NCI-H69 (cell line): ENCODE measurements around the gene DEAF1.
A peak's percentile ranks its signal among the peaks of the same experiment; 100 is the strongest.
"Not testable (repeated sequence)": the region's sequence is repeated elsewhere in the genome, so short reads cannot be mapped to it uniquely, and the experiment has no call there.

Experiments used
- DNase-seq: peaks from one replicate; lab custom pipeline; 2025; lab: John Stamatoyannopoulos, UW

The DEAF1 gene

DNA sequence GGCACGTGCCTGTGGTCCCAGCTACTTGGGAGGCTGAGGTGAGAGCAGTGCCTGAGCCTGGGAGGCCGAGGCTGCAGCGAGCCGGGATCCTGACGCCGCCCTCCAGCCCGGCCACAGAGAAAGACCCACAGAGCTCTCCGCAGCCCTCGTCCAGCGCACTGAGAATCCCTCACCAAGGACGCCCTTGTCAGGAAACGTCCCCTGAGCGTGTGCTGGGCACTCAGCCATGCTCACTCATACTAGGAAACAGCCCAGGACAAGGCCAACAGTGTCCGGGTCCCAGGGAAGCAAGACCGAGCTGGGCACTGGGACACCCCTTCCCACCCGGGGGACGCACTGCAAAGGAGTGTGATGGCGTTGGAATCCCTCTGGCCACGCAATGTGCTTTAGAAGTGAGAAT, 14.5 kb downstream of the DEAF1 start:
- DNase-seq = no peak

DNA sequence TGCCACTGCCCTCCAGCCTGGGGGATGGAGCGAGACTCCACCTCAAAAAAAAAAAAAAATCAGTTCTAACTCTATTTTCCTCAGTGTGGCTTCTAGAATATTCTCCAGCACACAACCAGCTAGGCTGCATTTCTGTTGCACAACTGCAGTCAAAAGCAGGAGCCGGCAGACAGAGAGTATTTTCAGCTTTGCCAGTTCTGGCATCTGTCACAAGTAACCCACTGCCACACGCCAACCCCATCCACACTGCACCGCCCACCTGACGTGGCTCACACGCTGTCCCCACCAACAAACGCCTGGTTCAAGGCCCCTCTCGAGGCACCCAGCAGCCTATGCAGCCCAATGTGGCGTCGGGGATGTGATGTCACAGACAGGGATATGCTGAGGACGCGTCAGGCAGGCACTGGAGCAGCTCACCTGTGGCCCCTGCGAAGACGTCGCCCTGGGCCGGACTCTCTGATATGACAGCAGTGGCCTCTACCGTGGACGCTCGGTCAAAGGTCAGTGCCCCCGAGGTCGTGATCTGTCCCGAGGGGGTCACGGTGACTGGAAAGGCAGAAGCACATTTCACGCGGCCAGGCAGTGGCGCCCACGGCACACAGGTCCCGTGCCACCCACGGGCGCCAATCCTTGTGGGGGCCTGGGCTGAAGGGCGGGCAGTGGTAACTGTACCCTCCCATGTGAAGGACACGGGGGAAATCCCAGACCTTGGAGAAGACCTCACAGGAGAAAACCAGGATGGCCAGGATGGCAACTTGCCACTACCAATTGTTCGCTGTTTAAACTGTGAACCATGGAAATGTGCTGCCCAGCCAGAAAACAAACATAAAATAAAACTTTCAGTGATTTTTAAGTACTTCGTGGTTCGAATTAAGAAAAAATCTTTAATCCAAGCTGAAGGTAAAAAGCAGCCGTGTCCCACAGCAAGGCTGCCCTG, 15.5 kb downstream of the DEAF1 start:
- DNase-seq = no peak

- no peak for DNase-seq
Observed at GRCh38 chr11:678297-678696, 16.7 kb downstream of the DEAF1 start.

DNA sequence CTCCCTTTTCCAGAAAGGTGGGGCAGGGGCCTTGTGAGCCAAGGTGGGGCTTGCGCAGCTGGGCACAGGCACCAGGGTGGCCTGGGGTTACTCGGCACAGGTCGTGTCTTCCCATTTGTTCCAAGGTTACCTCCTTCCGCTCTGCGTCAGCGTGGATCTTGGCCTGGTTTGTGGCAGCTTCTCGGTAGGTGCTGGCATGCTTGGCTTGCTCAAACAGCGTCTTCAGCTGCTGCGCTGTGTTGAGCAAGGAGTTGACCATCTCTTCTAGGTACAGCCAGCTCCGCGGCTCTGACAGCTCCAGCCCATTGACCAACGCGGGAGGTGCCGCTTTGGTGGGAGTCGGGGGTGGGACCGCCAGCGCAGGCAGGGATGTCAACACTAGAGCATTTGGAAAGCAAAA, 20.6 kb downstream of the DEAF1 start:
- no peak for DNase-seq

- DNase-seq = no peak
Observed at GRCh38 chr11:673866-674265, 21.2 kb downstream of the DEAF1 start.

DNA sequence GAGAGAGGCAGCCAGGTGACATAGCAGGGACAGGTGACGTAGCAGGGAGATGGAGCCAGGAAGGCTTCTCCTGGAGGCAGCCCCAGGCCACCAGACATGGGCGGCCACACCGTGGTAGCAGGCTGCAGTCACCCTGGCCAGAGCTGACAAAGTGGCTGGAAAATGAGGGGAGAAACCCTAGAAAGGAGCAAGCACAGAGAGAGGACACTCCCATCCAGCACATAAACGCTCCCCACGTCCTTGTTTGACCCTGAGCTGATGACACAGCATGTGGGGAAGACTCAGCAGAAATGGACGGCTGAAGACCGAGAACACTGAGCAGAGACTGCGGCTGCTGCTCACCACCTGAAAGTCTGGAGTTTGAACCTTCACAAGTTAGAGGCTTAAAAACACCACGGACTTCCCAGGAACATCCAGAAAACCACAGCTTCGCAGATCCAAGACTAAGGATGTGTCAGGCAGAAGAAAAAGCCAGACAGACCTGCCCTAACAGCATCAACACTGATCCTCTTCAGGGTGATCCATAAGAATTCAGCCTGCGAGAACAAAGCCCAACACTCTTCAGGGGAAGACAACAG, 29.2 kb downstream of the DEAF1 start:
- no peak for DNase-seq

DNA sequence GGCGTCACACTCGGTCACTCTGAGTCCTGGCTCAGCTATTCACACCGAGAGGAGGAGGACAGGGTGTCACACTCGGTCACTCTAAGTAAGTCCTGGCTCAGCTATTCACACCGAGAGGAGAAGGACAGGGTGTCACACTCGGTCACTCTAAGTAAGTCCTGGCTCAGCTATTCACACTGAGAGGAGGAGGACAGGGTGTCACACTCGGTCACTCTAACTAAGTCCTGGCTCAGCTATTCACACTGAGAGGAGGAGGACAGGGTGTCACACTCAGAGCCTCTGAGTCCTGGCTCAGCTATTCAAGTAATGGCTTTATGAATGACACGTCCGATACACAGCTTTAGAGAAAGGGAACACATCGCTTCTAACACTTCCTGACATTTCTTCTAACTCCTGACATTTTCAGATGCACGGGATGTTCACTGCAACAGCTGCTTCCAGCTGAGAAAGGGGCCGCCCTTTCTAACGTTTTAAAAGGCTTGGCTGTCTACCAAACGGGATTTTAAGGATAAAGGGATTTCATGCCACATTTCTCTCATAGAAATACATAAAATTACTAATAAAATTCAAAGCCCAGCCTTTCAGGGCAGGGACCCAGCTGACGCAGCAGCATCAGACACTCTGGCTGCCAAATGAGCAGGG, 29.8 kb downstream of the DEAF1 start:
- DNase-seq = no peak

DNA sequence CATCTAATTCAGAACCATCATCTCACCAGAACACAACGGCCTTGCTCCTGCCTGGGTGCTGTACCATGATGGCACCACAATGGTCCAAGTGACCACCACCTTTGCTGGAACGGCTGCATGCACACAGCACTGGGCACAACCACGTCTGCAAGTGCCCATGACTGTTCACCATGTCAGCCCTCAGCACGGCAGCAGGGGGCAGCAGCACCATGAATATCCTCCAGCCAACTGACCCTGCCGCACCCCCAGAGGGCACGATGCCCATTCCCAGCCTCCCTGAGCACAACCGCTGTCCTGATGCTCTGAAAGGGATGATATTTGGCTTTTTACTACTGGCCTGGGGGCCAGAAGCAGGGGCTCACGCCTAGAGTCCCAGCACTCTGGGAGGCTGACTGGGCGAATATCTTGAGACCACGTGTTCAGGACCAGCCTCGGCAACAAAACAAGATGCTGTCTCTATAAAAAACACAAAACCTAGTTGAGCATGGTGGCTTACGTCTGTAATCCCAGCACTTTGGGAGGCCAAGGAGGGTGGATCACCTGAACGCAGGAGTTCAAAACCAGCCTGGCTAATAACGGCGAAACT, 32.2 kb downstream of the DEAF1 start:
- DNase-seq = peak; percentile 44

GRCh38 chr11:660681-661444, 34.2 kb downstream of the DEAF1 start:
- DNase-seq = no peak

DNA sequence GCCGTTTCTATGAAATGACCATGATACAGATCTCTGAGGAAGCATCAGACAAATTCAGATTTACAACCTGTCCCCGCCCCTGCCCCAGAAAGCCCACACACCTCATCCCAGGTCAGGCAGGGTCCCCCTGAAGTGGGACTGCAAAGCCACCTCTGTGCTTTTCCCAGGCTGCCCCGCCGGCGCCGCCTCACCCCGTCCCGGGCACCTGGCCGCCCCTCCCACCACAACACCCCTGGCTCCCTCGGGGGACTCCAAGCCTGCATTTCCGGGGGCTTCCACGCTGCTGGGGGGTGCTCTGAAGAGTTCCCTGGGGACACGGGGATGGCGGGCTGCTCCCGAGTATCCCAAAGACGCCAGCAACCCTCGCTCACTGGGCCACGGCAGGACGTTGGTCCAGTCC, 34.7 kb downstream of the DEAF1 start:
- DNase-seq = no peak

- no peak for DNase-seq
Observed at GRCh38 chr11:659532-660085, 35.4 kb downstream of the DEAF1 start.

DNA sequence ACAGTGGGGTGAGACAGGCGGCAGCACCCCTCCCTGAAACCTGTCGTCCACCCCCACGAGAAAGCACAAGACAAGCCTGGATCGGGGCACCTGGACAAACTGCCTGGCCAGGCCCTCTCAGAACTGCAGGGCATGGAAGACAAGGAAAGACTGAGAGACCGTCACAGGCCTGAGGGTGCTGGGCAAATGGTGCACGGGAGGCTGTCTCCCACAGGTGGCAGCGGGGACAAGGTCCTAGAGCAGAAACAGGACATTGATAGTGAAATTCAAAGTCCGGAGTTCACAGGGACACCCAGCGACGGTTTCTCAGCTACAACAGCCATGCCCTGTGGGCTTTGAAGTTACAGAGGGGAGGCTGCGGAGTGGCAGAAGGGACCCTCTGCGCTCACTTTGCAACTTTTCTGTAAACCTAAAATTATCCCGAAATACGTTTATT, 37.3 kb downstream of the DEAF1 start:
- DNase-seq = no peak

DNA sequence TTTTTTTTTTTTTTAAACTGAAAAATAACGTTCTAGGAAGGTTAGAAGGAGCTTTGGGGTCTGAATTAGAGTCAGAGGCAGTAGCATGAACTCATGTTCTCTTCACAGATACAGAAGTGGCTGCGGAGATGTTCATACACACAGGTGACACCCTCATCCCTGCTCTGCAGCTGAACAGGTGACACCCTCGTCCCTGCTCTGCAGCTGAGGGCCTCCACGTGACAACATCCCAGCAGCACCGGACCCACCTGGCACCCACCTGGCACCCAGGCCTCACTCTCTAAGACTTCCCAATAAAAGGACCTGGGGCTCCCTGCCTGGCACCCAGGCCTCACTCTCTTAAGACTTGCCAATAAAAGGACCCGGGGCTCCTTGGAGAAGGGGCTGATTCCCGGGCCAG, 38.2 kb downstream of the DEAF1 start:
- DNase-seq = no peak

GRCh38 chr11:656426-656825, 38.6 kb downstream of the DEAF1 start:
- no peak for DNase-seq

GRCh38 chr11:655036-655726, 39.8 kb downstream of the DEAF1 start:
- DNase-seq = no peak

- DNase-seq = not testable (repeated sequence)
Observed at GRCh38 chr11:654444-654843, 40.6 kb downstream of the DEAF1 start.

DNA sequence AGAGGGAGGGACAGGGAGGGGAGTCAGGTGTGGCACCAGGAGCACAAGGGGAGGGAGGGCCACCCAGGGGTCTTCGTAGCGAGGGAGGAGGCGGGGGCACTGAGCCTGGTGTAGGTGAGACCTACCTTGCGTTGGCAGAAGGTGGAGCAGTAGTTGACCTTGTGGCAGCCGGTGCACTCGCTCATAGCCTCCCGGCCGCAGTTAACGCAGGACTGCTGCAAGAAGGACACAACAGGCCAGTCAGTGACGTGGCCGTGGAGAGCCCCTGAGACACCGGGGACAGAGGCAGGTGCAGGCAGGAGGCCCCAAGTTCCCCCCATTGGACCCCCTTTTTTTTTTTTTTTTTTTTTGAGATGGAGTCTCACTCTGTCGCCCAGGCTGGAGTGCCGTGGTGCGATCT, 41.2 kb downstream of the DEAF1 start:
- no peak for DNase-seq

DNA sequence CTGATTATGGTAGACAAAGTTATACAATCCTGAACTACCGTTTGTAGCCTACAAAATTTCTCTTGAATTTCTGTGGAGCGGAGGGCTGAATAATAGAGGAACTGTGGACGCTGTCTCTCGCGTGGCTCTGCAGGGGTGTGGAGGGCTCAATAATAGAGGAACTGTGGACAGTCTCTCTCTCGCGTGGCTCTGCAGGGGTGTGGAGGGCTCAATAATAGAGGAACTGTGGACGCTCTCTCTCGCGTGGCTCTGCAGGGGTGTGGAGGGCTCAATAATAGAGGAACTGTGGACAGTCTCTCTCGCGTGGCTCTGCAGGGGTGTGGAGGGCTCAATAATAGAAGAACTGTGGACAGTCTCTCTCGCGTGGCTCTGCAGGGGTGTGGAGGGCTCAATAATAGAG, 41.9 kb downstream of the DEAF1 start:
- DNase-seq = not testable (repeated sequence)

DNA sequence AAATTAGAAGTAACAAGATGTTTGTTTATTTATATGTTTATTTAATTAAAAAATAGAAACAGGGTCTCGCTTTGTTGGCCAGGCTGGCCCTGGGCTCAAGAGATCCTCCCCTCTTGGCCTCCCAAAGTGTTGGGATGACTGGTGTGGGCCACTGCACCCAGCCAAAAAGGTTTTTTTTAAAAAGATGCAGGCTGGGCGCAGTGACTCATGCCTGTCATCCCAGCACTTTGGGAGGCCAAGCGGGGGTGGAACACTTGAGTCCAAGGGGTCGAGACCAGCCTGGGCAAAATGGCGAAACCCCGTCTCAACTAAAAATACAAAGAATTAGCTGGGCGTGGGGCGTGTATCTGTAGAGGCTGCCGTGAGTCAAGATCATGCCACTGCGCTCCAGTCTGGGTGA, 44.5 kb downstream of the DEAF1 start:
- DNase-seq = no peak

DNA sequence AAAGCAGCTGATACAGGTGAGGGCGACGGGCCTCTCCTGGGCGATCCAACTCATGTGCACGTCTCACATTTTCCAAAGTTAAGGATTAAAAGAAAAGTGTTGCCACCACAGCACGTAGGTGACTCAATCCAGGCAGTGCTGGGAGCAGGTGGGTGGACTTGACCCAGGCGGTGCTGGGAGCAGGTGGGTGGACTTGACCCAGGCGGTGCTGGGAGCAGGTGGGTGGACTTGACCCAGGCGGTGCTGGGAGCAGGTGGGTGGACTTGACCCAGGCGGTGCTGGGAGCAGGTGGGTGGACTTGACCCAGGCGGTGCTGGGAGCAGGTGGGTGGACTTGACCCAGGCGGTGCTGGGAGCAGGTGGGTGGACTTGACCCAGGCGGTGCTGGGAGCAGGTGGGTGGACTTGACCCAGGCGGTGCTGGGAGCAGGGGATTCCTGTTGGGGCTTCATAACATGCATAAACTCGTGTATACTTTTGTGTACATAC, 47.3 kb downstream of the DEAF1 start:
- not testable (repeated sequence) for DNase-seq

GRCh38 chr11:646214-646613, 48.8 kb downstream of the DEAF1 start:
- DNase-seq = no peak
